NCI-H526 (cell line): ENCODE data around the gene SMAD3.

Experiments used
- DNase-seq, 2 experiments: peaks; one replicate each; lab custom pipeline; 2025; lab: John Stamatoyannopoulos, UW

SMAD3 gene

DNA sequence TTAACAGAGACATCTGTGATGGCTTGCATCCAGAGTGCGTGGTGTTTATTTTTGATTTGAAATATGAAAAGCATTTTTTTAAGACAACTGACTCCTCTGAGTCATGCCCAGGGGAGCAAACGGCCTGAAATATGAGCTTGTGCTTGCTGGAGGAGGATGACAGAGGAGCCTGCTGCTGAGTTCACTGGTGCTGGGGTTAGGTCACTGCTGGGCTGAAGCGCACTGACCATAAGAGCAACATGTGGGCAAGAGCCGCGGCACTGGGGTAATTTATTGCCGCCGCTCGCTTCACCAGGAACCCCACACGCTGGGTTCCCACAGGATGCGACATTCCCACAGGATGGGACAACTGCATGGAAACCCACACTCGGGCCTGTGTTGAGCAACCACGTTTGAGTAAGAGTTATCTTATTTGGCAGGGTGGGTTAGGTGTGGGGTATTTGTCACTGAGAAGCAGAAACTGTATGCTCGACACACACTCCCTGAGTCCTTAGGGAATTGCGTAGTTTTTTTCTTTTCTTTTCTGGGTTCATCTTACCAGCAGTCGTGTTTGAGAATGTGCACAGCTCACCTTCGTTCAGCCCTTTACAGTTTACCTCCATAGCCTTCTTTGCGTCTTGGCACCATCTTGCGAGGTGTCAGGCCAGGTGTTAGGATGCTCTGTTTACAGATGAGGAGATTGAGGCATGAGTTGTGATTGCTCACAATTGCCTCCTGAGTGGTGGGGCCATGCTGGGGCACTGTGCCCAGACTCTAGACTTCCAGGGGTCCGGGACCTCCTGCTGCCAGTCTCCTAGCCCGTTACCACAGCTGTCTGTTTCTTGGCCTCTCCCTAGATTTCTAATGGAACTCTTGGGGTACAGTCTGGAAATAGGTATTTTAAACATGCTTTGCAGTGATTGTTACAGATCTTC lies 60.4 kb downstream of the SMAD3 start:
- peak; percentile 70 to 85 for DNase-seq

DNA sequence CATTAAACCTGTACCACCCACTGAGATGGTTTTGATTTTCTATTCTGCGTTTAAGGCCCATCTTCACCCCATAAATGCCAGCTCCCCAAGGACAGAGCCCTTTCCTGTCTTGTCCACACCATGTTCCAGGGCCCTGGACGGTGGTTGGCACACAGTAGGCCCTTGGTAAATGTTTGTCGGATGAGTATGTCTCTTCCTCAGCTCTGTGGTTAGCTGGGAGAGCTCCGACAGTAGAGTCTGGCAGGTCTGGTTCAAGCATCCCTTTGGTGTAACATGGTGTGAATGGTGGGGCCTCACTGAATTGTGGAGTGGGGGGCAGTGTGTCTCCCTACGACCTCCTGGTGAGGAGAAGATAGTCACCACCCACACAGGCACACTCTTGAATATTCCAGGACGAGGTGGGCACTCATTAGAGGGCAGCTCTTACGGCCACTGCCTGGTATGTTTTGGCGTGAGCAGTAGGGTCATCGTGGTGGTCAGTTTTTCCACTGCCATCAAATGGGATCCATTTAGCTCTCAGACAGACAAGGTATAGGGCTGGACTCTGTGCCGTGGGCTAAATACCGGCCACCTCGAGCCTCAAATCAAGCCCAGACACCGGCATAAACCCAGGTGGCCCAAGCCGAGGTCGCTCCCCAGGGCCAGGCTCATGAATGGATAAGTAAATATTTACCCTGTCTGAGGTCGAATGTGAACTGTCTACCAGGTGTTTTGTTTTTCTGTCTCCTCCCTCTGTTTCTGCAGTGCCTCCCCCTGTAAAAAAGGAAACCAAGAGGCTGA lies 61.3 kb downstream of the SMAD3 start:
- DNase-seq: peak; percentile 46 to 79

DNA sequence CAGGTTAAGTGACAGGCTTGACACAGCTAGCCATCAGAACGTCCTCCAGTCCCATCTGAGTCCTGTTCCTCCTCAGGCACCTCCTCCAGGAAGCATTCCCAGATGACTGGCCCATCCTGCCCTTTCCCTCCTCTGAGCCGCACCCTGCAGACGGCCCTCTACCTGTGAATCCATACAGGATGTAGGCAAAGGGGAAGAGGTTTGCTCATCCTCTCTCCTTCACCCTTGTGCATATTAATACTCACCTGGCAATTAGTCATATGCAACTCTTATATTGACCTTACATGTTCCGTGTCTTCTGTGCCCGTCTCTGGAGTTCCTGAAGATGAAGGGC lies 61.9 kb downstream of the SMAD3 start:
- no peak for DNase-seq

GRCh38 chr15:67127965-67128364 lies 62.6 kb downstream of the SMAD3 start:
- no peak for DNase-seq

- DNase-seq: no peak
These were observed 64.8 kb downstream of the SMAD3 start for GRCh38 chr15:67130166-67130565.

GRCh38 chr15:67130673-67131601 lies 65.5 kb downstream of the SMAD3 start:
- no peak for DNase-seq

- DNase-seq: no peak
These were observed 66.9 kb downstream of the SMAD3 start for GRCh38 chr15:67132276-67132675.

- no peak for DNase-seq
These were observed 67.6 kb downstream of the SMAD3 start for GRCh38 chr15:67133026-67133425.

GRCh38 chr15:67133738-67134066 lies 68.3 kb downstream of the SMAD3 start:
- no peak for DNase-seq

- peak in 1 of 2 experiments; percentile 13 for DNase-seq
These were observed 68.9 kb downstream of the SMAD3 start for GRCh38 chr15:67134067-67134838.

GRCh38 chr15:67134871-67135492 lies 69.6 kb downstream of the SMAD3 start:
- DNase-seq: no peak

DNA sequence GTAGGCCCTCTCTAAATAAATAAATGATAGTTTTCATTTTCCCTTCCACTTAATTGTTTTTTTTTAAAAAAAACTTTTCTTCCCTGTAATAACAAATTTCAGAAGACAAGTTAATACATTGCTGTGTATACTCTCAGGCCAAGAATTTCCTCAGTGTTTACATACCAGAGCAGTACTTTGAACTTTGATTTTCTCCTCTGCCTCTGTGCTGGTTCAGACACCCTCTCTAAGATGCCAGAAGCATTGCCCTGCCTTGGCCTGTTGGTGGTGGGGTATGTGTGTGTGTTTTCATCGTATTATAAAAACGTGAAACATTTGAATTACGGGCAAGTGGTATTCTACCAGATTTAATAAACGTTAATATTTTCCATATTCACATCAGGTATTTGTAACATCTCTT lies 70.1 kb downstream of the SMAD3 start:
- no peak for DNase-seq

DNA sequence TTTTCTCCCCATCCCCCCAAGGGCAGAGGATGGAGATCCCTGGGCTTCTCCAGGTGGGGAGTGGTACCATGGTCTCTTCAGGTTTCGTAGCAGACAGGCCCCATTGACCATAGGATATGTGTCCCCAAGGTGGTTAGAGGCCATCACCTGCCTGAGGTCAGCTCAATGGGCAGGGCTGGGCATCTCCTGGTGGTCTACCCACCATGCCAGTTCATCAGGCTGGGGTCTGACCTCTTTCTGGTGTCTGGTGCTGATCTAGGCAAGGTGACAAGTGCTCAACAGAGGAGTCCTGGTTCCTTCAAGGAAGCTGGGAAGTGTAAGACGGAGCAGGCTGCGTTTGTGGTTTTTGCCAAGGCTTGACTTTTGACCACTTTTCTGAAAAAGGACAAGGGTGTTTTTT lies 71.4 kb downstream of the SMAD3 start:
- DNase-seq: no peak

GRCh38 chr15:67137319-67137718 lies 71.9 kb downstream of the SMAD3 start:
- no peak for DNase-seq

DNA sequence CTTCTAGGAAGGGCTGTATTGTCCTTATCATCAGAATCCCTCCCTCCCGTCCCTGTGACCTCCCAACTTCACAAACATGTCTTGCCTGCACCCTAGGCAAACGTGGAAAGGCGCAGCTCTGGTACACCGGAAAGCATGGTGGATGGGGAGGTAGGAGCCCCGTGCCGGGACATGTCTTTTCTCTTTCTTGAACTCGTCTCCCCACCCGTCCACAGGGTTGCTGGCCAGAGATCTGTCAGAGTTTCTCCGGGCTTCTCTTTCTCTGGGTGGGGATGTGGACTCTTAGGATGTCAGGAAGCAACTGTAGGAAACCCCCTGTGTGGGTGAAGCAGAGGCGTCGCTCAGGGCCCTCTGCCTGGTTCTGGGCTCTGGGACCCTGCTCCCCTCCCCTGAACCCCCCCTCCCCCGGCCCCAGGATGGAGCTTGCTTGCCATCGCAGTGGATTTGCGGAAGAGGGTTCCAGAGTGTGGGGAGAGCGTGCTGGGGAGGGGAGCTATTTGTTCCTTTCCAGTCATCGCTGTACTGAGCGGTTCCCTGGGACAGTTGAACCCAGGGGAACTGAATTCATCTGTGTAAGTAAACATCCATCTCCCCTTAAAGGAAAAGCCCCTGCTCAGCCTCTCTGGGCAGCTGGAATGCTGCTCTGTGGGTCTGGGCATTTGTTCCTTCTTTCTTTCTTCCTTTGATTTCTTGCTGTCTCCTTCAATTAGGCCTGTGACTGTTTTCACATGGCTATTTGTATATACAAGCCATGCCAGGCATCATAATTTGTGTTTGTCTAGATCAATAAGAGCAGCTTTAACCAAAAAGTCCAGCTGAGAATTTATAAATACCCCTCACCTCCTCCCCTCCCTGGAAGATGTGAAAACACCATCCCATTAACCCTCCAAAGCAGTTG lies 72.8 kb downstream of the SMAD3 start:
- DNase-seq: peak; percentile 4 to 33

DNA sequence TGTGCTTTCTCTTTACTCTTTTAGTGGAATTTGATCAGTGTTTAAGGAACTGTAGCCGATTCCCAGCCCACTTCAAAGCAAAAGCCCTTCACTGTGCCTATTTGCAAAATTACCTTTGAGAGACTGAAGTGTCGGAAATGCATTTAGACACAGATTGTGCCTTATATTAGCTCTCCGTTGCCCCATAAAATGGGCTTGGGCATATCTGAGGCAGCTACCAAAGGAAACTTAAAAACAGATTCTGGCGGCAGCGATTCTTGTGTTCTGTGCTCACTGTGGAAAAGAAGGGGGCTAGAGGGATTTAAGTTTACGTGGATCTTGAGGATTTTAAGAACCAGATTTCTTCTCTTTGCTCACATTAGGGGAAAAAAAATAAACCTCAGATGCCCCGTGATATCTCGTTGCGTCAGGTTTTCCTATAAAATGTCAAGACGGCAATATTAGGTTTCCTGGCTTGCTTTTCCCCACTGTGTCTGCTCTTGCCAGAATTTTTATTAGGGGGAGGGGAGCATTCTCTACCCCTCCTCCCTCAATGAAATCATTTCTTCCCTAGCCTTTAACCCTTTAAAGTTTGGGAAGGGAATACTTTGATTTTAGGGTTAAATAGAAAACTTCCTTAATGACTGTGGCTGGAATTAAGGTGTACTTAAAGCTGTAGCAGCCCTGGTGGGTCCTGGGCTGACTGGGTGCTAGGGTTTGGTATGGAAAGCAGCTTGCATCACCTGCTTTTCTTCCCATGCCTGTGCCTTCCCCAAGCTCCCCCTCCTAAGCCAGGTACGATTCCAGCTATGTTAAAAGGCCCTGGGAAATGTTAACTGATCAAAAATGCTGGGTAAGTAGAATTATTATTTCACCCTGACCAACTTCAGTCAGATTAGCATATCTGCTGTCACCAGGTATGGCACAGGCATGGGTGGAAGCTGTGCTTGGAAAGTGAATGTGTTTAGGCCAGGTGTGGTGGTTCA lies 73.8 kb downstream of the SMAD3 start:
- peak; percentile 3 to 43 for DNase-seq

DNA sequence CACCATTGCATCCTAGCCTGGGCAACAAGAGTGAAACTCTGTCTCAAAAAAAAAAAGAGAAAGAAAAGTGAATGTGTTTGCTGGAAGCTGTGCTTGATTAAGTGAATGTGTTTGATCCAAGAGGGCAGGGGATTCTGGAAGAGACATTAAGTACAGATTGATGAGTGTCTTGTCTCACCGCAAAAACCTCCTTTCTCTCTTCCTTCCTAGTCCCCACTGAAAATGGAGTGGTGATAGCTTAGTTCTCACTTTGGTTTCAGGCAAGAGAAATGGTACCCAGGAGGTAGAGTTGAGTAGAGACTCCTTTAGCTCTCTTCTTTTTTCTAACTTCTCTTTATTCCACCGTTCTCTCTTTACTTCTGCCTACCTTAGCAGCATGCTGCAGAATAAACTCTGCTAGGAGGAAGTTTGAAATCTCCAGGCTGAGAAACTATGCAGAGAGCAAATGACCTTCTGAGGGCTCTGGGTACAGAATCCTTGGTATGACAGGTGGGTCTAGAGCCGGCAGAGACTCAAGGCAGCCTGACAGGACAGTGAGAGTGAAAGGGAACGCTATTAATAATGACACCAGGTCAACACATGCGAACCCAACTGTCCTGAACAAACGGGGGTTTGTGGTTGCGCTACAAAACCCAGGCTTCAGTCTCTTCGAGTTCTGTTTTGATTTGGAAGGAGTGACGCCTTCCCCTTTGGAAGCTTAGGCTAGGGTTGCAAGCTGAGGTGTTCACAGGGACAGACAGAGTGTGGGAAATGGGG lies 74.9 kb downstream of the SMAD3 start:
- DNase-seq: no peak
